Neuronal stem cell (in vitro differentiated cells): ENCODE data around the gene EVA1A.
A peak's percentile ranks its signal among the peaks of the same experiment; 100 is the strongest.

Experiments
- DNase-seq: peaks from one replicate; pipeline ENCODE4 v3.0.0-alpha.2; 2013; ENCODE audit warnings: low spot score
- H2AFZ ChIP-seq: one replicate; pipeline ENCODE4 v1.6.1; 2013; ENCODE audit warnings: mild to moderate bottlenecking, low read length, inconsistent platforms
- H2AK5ac ChIP-seq: 2 replicates; pipeline ENCODE4 v1.6.1; 2013; ENCODE audit warnings: low read depth, mild to moderate bottlenecking, inconsistent platforms, low read length, moderate library complexity, mixed read lengths
- H2BK120ac ChIP-seq: 2 replicates; pipeline ENCODE4 v1.6.1; 2013; ENCODE audit warnings: low read depth, mild to moderate bottlenecking, inconsistent platforms, low read length, moderate library complexity, mixed read lengths
- H2BK12ac ChIP-seq: one replicate; pipeline ENCODE4 v1.6.1; 2013; ENCODE audit warnings: low read length, inconsistent platforms
- H2BK15ac ChIP-seq: 2 replicates; pipeline ENCODE4 v1.6.1; 2013; ENCODE audit warnings: mild to moderate bottlenecking, low read length, inconsistent platforms, mixed read lengths
- H2BK5ac ChIP-seq: one replicate; pipeline ENCODE4 v1.6.1; 2013; ENCODE audit warnings: inconsistent platforms, mild to moderate bottlenecking, low read length, moderate library complexity
- H3K14ac ChIP-seq: one replicate; pipeline ENCODE4 v1.6.1; 2013; ENCODE audit warnings: low read length, inconsistent platforms
- H3K18ac ChIP-seq: 2 replicates; pipeline ENCODE4 v1.6.1; 2013; ENCODE audit warnings: low read length, inconsistent platforms
- H3K23ac ChIP-seq: 2 replicates; pipeline ENCODE4 v1.6.1; 2013; ENCODE audit warnings: low read depth, mild to moderate bottlenecking, mixed read lengths, low read length, inconsistent platforms; ENCODE audit not compliant: poor library complexity
- H3K27ac ChIP-seq: replicated peaks from 3 replicates; pipeline ENCODE4 v1.5.1; 2013; ENCODE audit warnings: low read length, inconsistent platforms
- H3K27me3 ChIP-seq, 3 experiments: 2 replicates each; pipeline ENCODE4 v1.6.1; 2013; ENCODE audit warnings: low read length in 3 of 3, mild to moderate bottlenecking in 2 of 3, inconsistent platforms in 1 of 3, low read depth in 1 of 3, mixed read lengths in 1 of 3, moderate library complexity in 1 of 3; ENCODE audit not compliant: control insufficient read depth in 3 of 3, insufficient read depth in 3 of 3
- H3K36me3 ChIP-seq, 2 donors: replicated peaks in 1 of 2; 2 replicates each; pipeline ENCODE4 v1.6.1; 2013; ENCODE audit warnings: low read length in 2 of 2; ENCODE audit not compliant: control insufficient read depth in 2 of 2, insufficient read depth in 2 of 2
- H3K4ac ChIP-seq: 2 replicates; pipeline ENCODE4 v1.6.1; 2013; ENCODE audit warnings: inconsistent platforms, mild to moderate bottlenecking, low read length, moderate library complexity
- H3K4me1 ChIP-seq, 2 donors: 1 replicate in 1 of 2; 2 replicates in 1 of 2; pipeline ENCODE4 v1.6.1; 2013; ENCODE audit warnings: low read length in 2 of 2, low read depth in 1 of 2; ENCODE audit not compliant: control insufficient read depth in 2 of 2, insufficient read depth in 1 of 2
- H3K4me2 ChIP-seq: one replicate; pipeline ENCODE4 v1.6.1; 2013; ENCODE audit warnings: mild to moderate bottlenecking, low read length, inconsistent platforms; ENCODE audit not compliant: insufficient read depth, poor library complexity, severe bottlenecking
- H3K4me3 ChIP-seq, 2 donors: 2 replicates each; pipeline ENCODE4 v1.5.1; 2013; ENCODE audit warnings: low read length in 2 of 2, mild to moderate bottlenecking in 2 of 2, inconsistent platforms in 1 of 2, moderate library complexity in 1 of 2
- H3K79me1 ChIP-seq: one replicate; pipeline ENCODE4 v1.6.1; 2013; ENCODE audit warnings: low read depth, mild to moderate bottlenecking, inconsistent platforms, low read length, moderate library complexity
- H3K9ac ChIP-seq: one replicate; pipeline ENCODE4 v1.6.1; 2013; ENCODE audit warnings: mild to moderate bottlenecking, low read depth, low read length, inconsistent platforms; ENCODE audit not compliant: poor library complexity
- H3K9me3 ChIP-seq, 2 donors: replicated peaks in 1 of 2; 2 replicates each; pipeline versions ENCODE3 to v1.6.1; 2013; ENCODE audit warnings: low read length in 2 of 2, mild to moderate bottlenecking in 2 of 2, inconsistent platforms in 1 of 2, low read depth in 1 of 2, mixed read lengths in 1 of 2, moderate library complexity in 1 of 2; ENCODE audit not compliant: control insufficient read depth in 2 of 2, insufficient read depth in 1 of 2
- H4K8ac ChIP-seq: one replicate; pipeline ENCODE4 v1.6.1; 2013; ENCODE audit warnings: low read depth, mild to moderate bottlenecking, inconsistent platforms, low read length, moderate library complexity
- H4K91ac ChIP-seq: one replicate; pipeline ENCODE4 v1.6.1; 2013; ENCODE audit warnings: low read length, low read depth, mild to moderate bottlenecking, inconsistent platforms; ENCODE audit not compliant: poor library complexity
- WGBS, 2 donors: extraction: QIAGEN DNeasy Blood & Tissue Kit; methylation state at CpG; one replicate each; pipeline ENCODE4 v1.1.7; 2013; ENCODE audit warnings: missing lambda C conversion rate in 2 of 2, mixed read lengths in 1 of 2; ENCODE audit not compliant: insufficient read length in 2 of 2, insufficient replicate concordance in 1 of 2; ENCODE audit errors: extremely low coverage in 2 of 2; 5-methylcytosine and 5-hydroxymethylcytosine counted together

The EVA1A gene

DNA sequence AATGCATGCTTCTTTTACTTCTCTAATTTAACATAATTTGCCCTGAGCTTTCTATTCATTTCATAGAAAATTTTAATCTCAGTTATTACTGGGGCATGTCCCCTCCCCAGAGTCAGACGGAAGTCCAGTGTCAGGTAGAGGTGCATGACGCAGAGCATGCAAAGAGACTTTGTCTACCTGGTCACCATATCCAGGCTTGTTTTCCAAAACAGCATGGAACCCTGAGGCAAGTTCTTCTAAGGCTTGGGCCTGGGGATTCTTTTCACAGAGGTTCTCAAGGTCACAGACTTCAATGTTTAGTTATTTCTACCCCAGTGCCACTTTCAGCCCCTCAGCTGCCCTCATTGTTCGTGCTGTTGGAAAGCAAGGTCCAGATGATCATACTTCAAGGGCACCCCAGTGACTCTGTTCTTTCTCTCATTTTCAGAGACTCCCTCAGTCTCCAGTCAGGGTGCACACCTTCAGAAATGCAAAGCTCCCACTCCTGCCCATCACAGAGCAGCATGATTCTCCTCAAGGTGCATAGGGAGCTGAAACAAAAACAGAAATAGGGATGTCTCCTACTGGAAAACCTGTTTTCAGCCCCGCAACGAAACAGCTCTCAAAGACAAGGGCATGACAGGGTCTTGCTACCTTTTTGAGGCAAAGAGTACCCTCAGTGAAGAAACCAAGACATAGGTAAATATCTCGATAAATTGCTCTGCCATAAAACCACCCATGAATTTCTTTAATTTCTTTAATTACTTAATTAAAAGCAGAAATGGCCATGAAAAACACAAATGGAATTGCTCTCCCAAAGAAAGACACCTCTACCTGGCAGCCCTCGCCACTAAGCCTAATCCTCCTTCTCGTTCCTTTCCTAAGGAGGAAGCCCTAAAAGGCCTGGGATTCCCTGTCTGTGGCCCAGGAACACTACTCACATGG, 9.5 kb upstream of the EVA1A start:
- H3K14ac ChIP-seq: no peak overlapping the region
- no peak overlapping the region for H3K9ac ChIP-seq
- WGBS, 2 donors: no CpG with 5 or more reads among the region's 8 CpGs
- no peak overlapping the region for H3K23ac ChIP-seq
- H2BK5ac ChIP-seq: no peak overlapping the region
- H3K36me3 ChIP-seq: no peaks in the 10 kb centered on the region
- H3K4me3 ChIP-seq: no peak overlapping the region
- no peak overlapping the region for H3K4ac ChIP-seq
- no peak overlapping the region for H3K4me2 ChIP-seq
- H2BK15ac ChIP-seq: no peak overlapping the region
- no peak overlapping the region for H3K18ac ChIP-seq
- no peak overlapping the region for H2BK12ac ChIP-seq
- no peak overlapping the region for H4K91ac ChIP-seq
- peak overlapping the region; percentile 35 for H2AFZ ChIP-seq
- H2AK5ac ChIP-seq: no peak overlapping the region
- peaks cover 0 to 2% (median 1%) of the 10 kb centered on the region in 3 experiments for H3K27me3 ChIP-seq
- H3K4me1 ChIP-seq: peaks cover 0 to 4% of the 10 kb centered on the region in 2 donors
- no peak overlapping the region for H4K8ac ChIP-seq
- no peaks in the 10 kb centered on the region for H3K79me1 ChIP-seq
- no peak for DNase-seq
- H3K27ac ChIP-seq: no peak overlapping the region
- H2BK120ac ChIP-seq: no peak overlapping the region
- H3K9me3 ChIP-seq: no peaks in the 10 kb centered on the region

DNA sequence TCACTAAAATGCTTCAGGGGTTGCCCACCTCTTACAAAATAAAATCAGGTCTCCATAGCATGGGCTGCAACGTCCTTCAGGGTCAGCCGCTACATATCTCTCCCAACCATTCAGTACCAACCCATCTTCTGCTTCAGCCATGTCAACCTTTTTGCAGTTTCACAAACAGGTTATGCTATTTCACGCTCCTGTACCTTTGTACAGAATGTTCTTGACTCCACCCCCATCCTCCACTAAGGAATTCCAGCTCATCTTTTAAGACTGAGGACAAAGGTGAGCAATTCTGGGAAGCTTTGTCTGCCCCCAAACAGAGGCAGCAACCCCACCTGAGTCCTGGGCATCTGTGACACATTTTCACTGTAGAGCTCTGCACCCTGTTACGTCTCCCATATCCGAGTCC, 8.8 kb upstream of the EVA1A start:
- H3K14ac ChIP-seq: no peak overlapping the region
- no peak overlapping the region for H3K4me3 ChIP-seq
- no peak overlapping the region for H3K4me2 ChIP-seq
- no peak overlapping the region for H3K9ac ChIP-seq
- H3K27me3 ChIP-seq: peaks cover 0 to 1% (median 0%) of the 10 kb centered on the region in 3 experiments
- no peak overlapping the region for H2BK120ac ChIP-seq
- no CpG with 5 or more reads among the region's 5 CpGs for WGBS, 2 donors
- H2BK15ac ChIP-seq: no peak overlapping the region
- H3K9me3 ChIP-seq: no peaks in the 10 kb centered on the region
- no peak overlapping the region for H2BK5ac ChIP-seq
- DNase-seq: no peak
- H2BK12ac ChIP-seq: no peak overlapping the region
- H4K91ac ChIP-seq: no peak overlapping the region
- H4K8ac ChIP-seq: no peak overlapping the region
- no peak overlapping the region for H3K4ac ChIP-seq
- no peak overlapping the region for H2AFZ ChIP-seq
- H3K36me3 ChIP-seq: no peaks in the 10 kb centered on the region
- no peak overlapping the region for H2AK5ac ChIP-seq
- H3K27ac ChIP-seq: no peak overlapping the region
- H3K4me1 ChIP-seq: peaks cover 0 to 4% of the 10 kb centered on the region in 2 donors
- H3K23ac ChIP-seq: no peak overlapping the region
- no peaks in the 10 kb centered on the region for H3K79me1 ChIP-seq
- no peak overlapping the region for H3K18ac ChIP-seq

DNA sequence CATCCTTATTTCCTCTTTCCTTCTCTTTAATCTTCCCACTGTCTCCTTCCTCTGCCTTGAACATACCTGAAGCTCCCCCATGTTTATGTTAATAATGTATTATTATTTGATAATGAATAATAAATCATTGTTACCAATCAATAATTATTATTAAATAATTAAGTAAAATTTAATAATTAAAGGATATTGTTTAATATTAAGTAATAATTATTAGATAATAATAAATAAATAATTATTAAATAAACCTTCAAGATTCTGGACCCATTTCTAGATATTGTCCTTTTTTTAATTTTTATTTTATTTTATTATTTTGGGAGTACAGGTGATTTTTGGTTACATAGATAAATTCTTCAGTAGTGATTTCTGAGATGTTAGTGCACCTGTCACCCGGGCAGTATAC, 7.4 kb upstream of the EVA1A start:
- WGBS, 2 donors: no CpG with 5 or more reads among the region's 1 CpG
- Histone ChIP-seq H3K14ac (no peak overlapping the region), H2AFZ (no peak overlapping the region), H3K4me2 (no peak overlapping the region), H2BK12ac (no peak overlapping the region), H3K4me3 (no peak overlapping the region), H3K27ac (no peak overlapping the region), H3K18ac (no peak overlapping the region), H3K27me3 (peaks cover 0 to 1% (median 0%) of the 10 kb centered on the region in 3 experiments), H3K9ac (no peak overlapping the region), H3K4ac (no peak overlapping the region), H3K23ac (no peak overlapping the region), H3K9me3 (no peaks in the 10 kb centered on the region), H3K79me1 (no peaks in the 10 kb centered on the region), H2BK15ac (no peak overlapping the region), H3K4me1 (peaks cover 0 to 4% of the 10 kb centered on the region in 2 donors), H2AK5ac (no peak overlapping the region), H4K8ac (no peak overlapping the region), H4K91ac (no peak overlapping the region), H2BK5ac (no peak overlapping the region), H3K36me3 (no peaks in the 10 kb centered on the region), H2BK120ac (no peak overlapping the region)
- no peak for DNase-seq
